Tibial artery (tissue), 4 donors: ENCODE measurements around the gene ENAH.
A peak's percentile ranks its signal among the peaks of the same experiment; 100 is the strongest.
"Not testable (repeated sequence)": the region's sequence is repeated elsewhere in the genome, so short reads cannot be mapped to it uniquely, and the experiment has no call there.

Source experiments
- DNase-seq, 2 donors: peaks; one replicate each; pipeline ENCODE4 v3.0.0-alpha.2; 2019
- H3K27ac ChIP-seq, 2 donors: fragments of 200-600 bp; sonication (generic) in 1 of 2; 1 replicate in 1 of 2; 2 replicates in 1 of 2; pipeline ENCODE4 v1.5.1; 2018 to 2019; ENCODE audit warnings: mild to moderate bottlenecking in 1 of 2
- H3K27me3 ChIP-seq, 2 donors: fragments of 200-600 bp; sonication (generic) in 1 of 2; one replicate each; pipeline versions ENCODE4 v1.5.1 to v1.6.0; 2016 to 2019
- H3K36me3 ChIP-seq, 3 donors: fragments of 200-600 bp; sonication (generic) in 2 of 3; one replicate each; pipeline ENCODE4 v1.5.1; 2016 to 2019; ENCODE audit warnings: mild to moderate bottlenecking in 2 of 3
- H3K4me1 ChIP-seq, 4 donors: fragments of 200-600 bp; sonication (generic) in 2 of 4; 1 replicate in 3 of 4; 2 replicates in 1 of 4; pipeline ENCODE4 v1.5.1; 2016 to 2019
- H3K4me3 ChIP-seq, 2 donors: fragments of 200-600 bp; sonication (generic) in 1 of 2; 1 replicate in 1 of 2; 2 replicates in 1 of 2; pipeline ENCODE4 v1.5.1; 2018 to 2019; ENCODE audit warnings: mild to moderate bottlenecking in 2 of 2
- H3K9me3 ChIP-seq, 3 donors: fragments of 200-600 bp; sonication (generic) in 1 of 3; one replicate each; pipeline ENCODE4 v1.5.1; 2016 to 2019
- CTCF ChIP-seq, 2 experiments: fragments of 200-600 bp in 1 of 2; fragments of 450-650 bp in 1 of 2; IDR thresholded peaks; one replicate each; pipeline ENCODE4 v1.5.1; 2017 to 2019; ENCODE audit warnings: antibody characterized with exemption in 2 of 2, mild to moderate bottlenecking in 1 of 2, moderate library complexity in 1 of 2
- intact Hi-C: fragments of 100-400 bp; cut with DNase I; formaldehyde crosslinking; loops from one replicate; pipeline ENCODE4 v1.15.0; 2023; ENCODE audit warnings: low total_unique reads

ENAH gene

GRCh38 chr1:225631021-225631663 lies 21.8 kb downstream of the ENAH start:
- Histone ChIP-seq H3K4me1 (peaks cover 0 to 71% (median 29%) of the 10 kb centered on the region in 4 donors), H3K27me3 (no peaks in the 10 kb centered on the region), H3K4me3 (no peak overlapping the region), H3K27ac (peak overlapping the region; percentile 1 to 4), H3K36me3 (no peaks in the 10 kb centered on the region), H3K9me3 (no peaks in the 10 kb centered on the region)
- TF ChIP-seq CTCF (IDR thresholded peaks at IDR 0.05) = no peak
- intact Hi-C loops = no loop called here
- no peak for DNase-seq

- Histone ChIP-seq H3K36me3 (no peaks in the 10 kb centered on the region), H3K9me3 (no peaks in the 10 kb centered on the region), H3K4me3 (no peak overlapping the region), H3K27ac (no peak overlapping the region), H3K4me1 (peaks cover 0 to 76% (median 30%) of the 10 kb centered on the region in 4 donors), H3K27me3 (no peaks in the 10 kb centered on the region)
- intact Hi-C loops = no loop called here
- no peak for TF ChIP-seq CTCF (IDR thresholded peaks at IDR 0.05)
- DNase-seq = no peak
Measured at GRCh38 chr1:225629483-225629882, 23.4 kb downstream of the ENAH start.

GRCh38 chr1:225628794-225629193 lies 24.1 kb downstream of the ENAH start:
- DNase-seq, H3K27me3 ChIP-seq, intact Hi-C loops, H3K36me3 ChIP-seq, H3K4me3 ChIP-seq, H3K27ac ChIP-seq, H3K9me3 ChIP-seq: not testable (repeated sequence)
- peaks cover 0 to 82% (median 30%) of the 10 kb centered on the region in 4 donors for H3K4me1 ChIP-seq

GRCh38 chr1:225627304-225627947 lies 25.5 kb downstream of the ENAH start:
- no peaks in the 10 kb centered on the region for H3K9me3 ChIP-seq
- no peak for TF ChIP-seq CTCF (IDR thresholded peaks at IDR 0.05)
- no peaks in the 10 kb centered on the region for H3K27me3 ChIP-seq
- no peak for DNase-seq
- intact Hi-C loops = no loop called here
- H3K4me3 ChIP-seq = no peak overlapping the region
- peaks cover 0 to 83% (median 30%) of the 10 kb centered on the region in 4 donors for H3K4me1 ChIP-seq
- H3K27ac ChIP-seq = peak overlapping the region; percentile 45 to 52
- H3K36me3 ChIP-seq = no peaks in the 10 kb centered on the region

GRCh38 chr1:225626698-225627097 lies 26.2 kb downstream of the ENAH start:
- H3K36me3 ChIP-seq = no peaks in the 10 kb centered on the region
- no peaks in the 10 kb centered on the region for H3K27me3 ChIP-seq
- peak overlapping the region in 1 of 2 donors; percentile 10 for H3K27ac ChIP-seq
- DNase-seq = no peak
- no peak overlapping the region for H3K4me3 ChIP-seq
- H3K4me1 ChIP-seq = peaks cover 0 to 78% (median 30%) of the 10 kb centered on the region in 4 donors
- intact Hi-C loops = no loop called here
- TF ChIP-seq CTCF (IDR thresholded peaks at IDR 0.05) = no peak
- H3K9me3 ChIP-seq = no peaks in the 10 kb centered on the region

GRCh38 chr1:225617956-225618355 lies 35.0 kb downstream of the ENAH start:
- TF ChIP-seq CTCF (IDR thresholded peaks at IDR 0.05) = no peak
- peak overlapping the region in 1 of 2 donors; percentile 1 for H3K27ac ChIP-seq
- H3K9me3 ChIP-seq = no peaks in the 10 kb centered on the region
- intact Hi-C loops = no loop called here
- peaks cover 0 to 48% (median 10%) of the 10 kb centered on the region in 4 donors for H3K4me1 ChIP-seq
- H3K4me3 ChIP-seq = no peak overlapping the region
- H3K27me3 ChIP-seq = no peaks in the 10 kb centered on the region
- no peaks in the 10 kb centered on the region for H3K36me3 ChIP-seq
- no peak for DNase-seq
